Suprapubic skin (tissue), 4 donors: ENCODE measurements around the gene COQ8A. TPM values are rescaled to one million over a fixed set of nuclear protein-coding genes. Genes with fewer than 3 reads are reported as not detected.

ENCODE experiments used
- DNase-seq, 2 donors: peaks; one replicate each; pipeline ENCODE4 v3.0.0-alpha.2; 2019; ENCODE audit warnings: low spot score in 2 of 2
- H3K27ac ChIP-seq: fragments of 200-600 bp; sonication (generic); one replicate; pipeline ENCODE4 v1.5.1; 2019
- H3K27me3 ChIP-seq: fragments of 200-600 bp; sonication (generic); one replicate; pipeline ENCODE4 v1.5.1; 2019
- H3K36me3 ChIP-seq: fragments of 200-600 bp; sonication (generic); one replicate; pipeline ENCODE4 v1.5.1; 2019
- H3K4me1 ChIP-seq: fragments of 200-600 bp; sonication (generic); one replicate; pipeline ENCODE4 v1.5.1; 2019
- H3K4me3 ChIP-seq: fragments of 200-600 bp; sonication (generic); one replicate; pipeline ENCODE4 v1.5.1; 2019; ENCODE audit warnings: mild to moderate bottlenecking
- H3K9me3 ChIP-seq: fragments of 200-600 bp; sonication (generic); one replicate; pipeline ENCODE4 v1.5.1; 2019
- EP300 ChIP-seq: sonication (generic); formaldehyde crosslinking; IDR thresholded peaks from one replicate; pipeline ENCODE4 v1.6.1; 2017; ENCODE audit warnings: antibody characterized with exemption
- POLR2A ChIP-seq, 2 donors: fragments of 450-650 bp; IDR thresholded peaks; one replicate each; pipeline ENCODE4 v1.6.1; 2017; ENCODE audit warnings: antibody characterized with exemption in 2 of 2, mild to moderate bottlenecking in 2 of 2, moderate library complexity in 2 of 2
- POLR2AphosphoS5 ChIP-seq, 3 donors: sonication (generic); formaldehyde crosslinking; IDR thresholded peaks; one replicate each; pipeline ENCODE4 v1.6.1; 2017; ENCODE audit warnings: antibody characterized with exemption in 3 of 3
- WGBS: methylation state at CpG from one replicate; pipeline ENCODE4 v1.1.5; 2018; 5-methylcytosine and 5-hydroxymethylcytosine counted together
- total RNA-seq, 4 donors: library from RNA; depleted of rRNA; stranded (reverse); fragments of >200 nt; gene quantifications; one replicate each; pipeline ENCODE4 v1.1.0, GENCODE V29; 2016
- TF ChIP-seq, protein P1 (sequence below), 2 donors: fragments of 200-600 bp in 1 of 2; fragments of 450-650 bp in 1 of 2; sonication (generic) in 1 of 2; IDR thresholded peaks; one replicate each; pipeline ENCODE4 v1.5.1; 2016 to 2019; ENCODE audit warnings: antibody characterized with exemption in 2 of 2, mild to moderate bottlenecking in 1 of 2, moderate library complexity in 1 of 2

Gene COQ8A
- total RNA-seq, 4 donors from 2014 or later = 41.9 to 113 (median 59.8) TPM

DNA sequence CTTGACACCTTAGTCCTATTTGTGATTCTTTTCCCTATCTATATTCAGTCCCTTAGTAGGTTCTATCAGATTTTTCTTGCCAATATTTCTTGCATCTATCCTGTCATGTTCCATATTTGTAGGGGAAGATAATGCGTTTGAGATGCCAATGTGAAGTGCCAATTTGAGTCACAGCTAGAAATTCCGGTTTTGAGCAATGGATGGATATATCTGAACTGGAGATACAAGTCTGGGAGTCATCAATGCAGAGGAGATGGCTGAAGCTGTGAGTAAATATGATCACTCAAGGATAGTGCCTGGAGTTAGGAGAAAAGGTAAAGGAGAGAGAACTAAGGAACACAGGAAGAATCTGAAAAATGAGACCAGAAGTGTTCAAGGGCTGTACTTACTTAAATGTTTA lies 93.8 kb downstream of the COQ8A start:
- no peak for DNase-seq
- no peak overlapping the region for H3K4me3 ChIP-seq
- H3K27ac ChIP-seq = no peak overlapping the region
- no peaks in the 10 kb centered on the region for H3K4me1 ChIP-seq
- 47% methylated on average over 2 of the region's 2 CpGs for WGBS
- H3K9me3 ChIP-seq = no peaks in the 10 kb centered on the region
- no peaks in the 10 kb centered on the region for H3K27me3 ChIP-seq
- TF ChIP-seq, protein P1, sequence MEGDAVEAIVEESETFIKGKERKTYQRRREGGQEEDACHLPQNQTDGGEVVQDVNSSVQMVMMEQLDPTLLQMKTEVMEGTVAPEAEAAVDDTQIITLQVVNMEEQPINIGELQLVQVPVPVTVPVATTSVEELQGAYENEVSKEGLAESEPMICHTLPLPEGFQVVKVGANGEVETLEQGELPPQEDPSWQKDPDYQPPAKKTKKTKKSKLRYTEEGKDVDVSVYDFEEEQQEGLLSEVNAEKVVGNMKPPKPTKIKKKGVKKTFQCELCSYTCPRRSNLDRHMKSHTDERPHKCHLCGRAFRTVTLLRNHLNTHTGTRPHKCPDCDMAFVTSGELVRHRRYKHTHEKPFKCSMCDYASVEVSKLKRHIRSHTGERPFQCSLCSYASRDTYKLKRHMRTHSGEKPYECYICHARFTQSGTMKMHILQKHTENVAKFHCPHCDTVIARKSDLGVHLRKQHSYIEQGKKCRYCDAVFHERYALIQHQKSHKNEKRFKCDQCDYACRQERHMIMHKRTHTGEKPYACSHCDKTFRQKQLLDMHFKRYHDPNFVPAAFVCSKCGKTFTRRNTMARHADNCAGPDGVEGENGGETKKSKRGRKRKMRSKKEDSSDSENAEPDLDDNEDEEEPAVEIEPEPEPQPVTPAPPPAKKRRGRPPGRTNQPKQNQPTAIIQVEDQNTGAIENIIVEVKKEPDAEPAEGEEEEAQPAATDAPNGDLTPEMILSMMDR (IDR thresholded peaks at IDR 0.05) = no peak
- TF ChIP-seq POLR2A (IDR thresholded peaks at IDR 0.05) (no peak), EP300 (no peak), POLR2AphosphoS5 (IDR thresholded peaks at IDR 0.05) (no peak)
- H3K36me3 ChIP-seq = peaks cover 22% of the 10 kb centered on the region

- no peak for DNase-seq
- WGBS = 83% methylated on average over 2 of the region's 2 CpGs
- no peaks in the 10 kb centered on the region for H3K4me1 ChIP-seq
- H3K36me3 ChIP-seq = peaks cover 14% of the 10 kb centered on the region
- H3K4me3 ChIP-seq = no peak overlapping the region
- no peaks in the 10 kb centered on the region for H3K9me3 ChIP-seq
- H3K27me3 ChIP-seq = no peaks in the 10 kb centered on the region
- H3K27ac ChIP-seq = no peak overlapping the region
- TF ChIP-seq POLR2A (IDR thresholded peaks at IDR 0.05) = no peak
- no peak for TF ChIP-seq EP300
- TF ChIP-seq, protein P1 (IDR thresholded peaks at IDR 0.05) = no peak
- no peak for TF ChIP-seq POLR2AphosphoS5 (IDR thresholded peaks at IDR 0.05)
Measured at GRCh38 chr1:227035316-227035715, 95.2 kb downstream of the COQ8A start.

DNA sequence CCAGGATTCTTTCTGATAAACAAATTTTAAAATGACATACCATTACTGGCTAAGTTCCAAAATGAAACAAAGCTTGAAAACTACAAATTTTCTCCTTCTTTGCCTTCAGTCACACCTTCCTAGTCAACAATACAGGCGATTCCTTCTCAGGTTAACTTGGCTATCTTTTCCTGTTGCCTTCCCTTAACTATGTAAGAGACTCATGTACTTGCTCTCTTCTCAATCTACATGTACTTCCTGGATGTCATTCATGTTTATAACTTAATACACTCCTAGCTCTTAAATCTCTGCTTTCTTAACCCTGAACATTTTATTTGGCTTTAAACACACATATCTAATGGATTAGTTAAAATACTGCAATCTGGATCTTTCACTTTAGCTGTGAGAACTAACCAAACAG lies 97.0 kb downstream of the COQ8A start:
- 86% methylated on average over 1 of the region's 1 CpG for WGBS
- TF ChIP-seq, protein P1 (IDR thresholded peaks at IDR 0.05) = no peak
- TF ChIP-seq POLR2AphosphoS5 (IDR thresholded peaks at IDR 0.05) (no peak), POLR2A (IDR thresholded peaks at IDR 0.05) (no peak), EP300 (no peak)
- H3K9me3 ChIP-seq = no peaks in the 10 kb centered on the region
- no peaks in the 10 kb centered on the region for H3K27me3 ChIP-seq
- H3K4me1 ChIP-seq = no peaks in the 10 kb centered on the region
- peaks cover 10% of the 10 kb centered on the region for H3K36me3 ChIP-seq
- DNase-seq = no peak
- no peak overlapping the region for H3K4me3 ChIP-seq
- H3K27ac ChIP-seq = no peak overlapping the region

Other genes with a start within 250 kb of the COQ8A start
- gene ITPKB, start 201.0 kb upstream of the COQ8A start, total RNA-seq = 10 to 100 TPM; 31.0 to 39.0 (median 35.3) TPM
- 10 to 100 TPM; 14.9 to 28.5 (median 20.2) TPM for gene PSEN2, start 69.7 kb upstream of the COQ8A start, total RNA-seq